Stomach (tissue), 4 donors: ENCODE data around the gene TRPM1.

ENCODE experiments used
- CTCF ChIP-seq, 7 experiments: fragments of 450-650 bp in 4 of 7; fragments of 200-600 bp in 3 of 7; sonication (generic) in 3 of 7; IDR thresholded peaks; one replicate each; pipeline ENCODE4 v1.5.1; 2016 to 2019; ENCODE audit warnings: antibody characterized with exemption in 7 of 7, control low read depth in 2 of 7, mild to moderate bottlenecking in 1 of 7
- EP300 ChIP-seq: sonication (generic); formaldehyde crosslinking; IDR thresholded peaks from one replicate; pipeline ENCODE4 v1.6.1; 2017; ENCODE audit warnings: antibody characterized with exemption
- POLR2A ChIP-seq, 4 donors: fragments of 450-650 bp; IDR thresholded peaks; one replicate each; pipeline ENCODE4 v1.6.1; 2016; ENCODE audit warnings: antibody characterized with exemption in 4 of 4, control low read depth in 2 of 4, mild to moderate bottlenecking in 1 of 4, moderate library complexity in 1 of 4
- POLR2AphosphoS5 ChIP-seq, 3 donors: sonication (generic); formaldehyde crosslinking; IDR thresholded peaks; one replicate each; pipeline ENCODE4 v1.6.1; 2016; ENCODE audit warnings: antibody characterized with exemption in 3 of 3

- no peak for TF ChIP-seq POLR2A (IDR thresholded peaks at IDR 0.05)
- TF ChIP-seq CTCF (IDR thresholded peaks at IDR 0.05) = no peak
- no peak for TF ChIP-seq POLR2AphosphoS5 (IDR thresholded peaks at IDR 0.05)
- TF ChIP-seq EP300 = no peak
These were observed 35.7 kb downstream of the TRPM1 start for GRCh38 chr15:31065824-31066223.
